ENCODE measurements around the gene ILDR2. TPM values are rescaled to one million over a fixed set of nuclear protein-coding genes. Genes with fewer than 3 reads are reported as not detected.

The ILDR2 gene
- total RNA-seq, 2 experiments from 2014 or later, result 0.47 to 0.67 TPM

- ChIA-PET POLR2A (no interaction called here), CTCF (no interaction called here)
- Histone ChIP-seq H3K36me3 (ENCODE audit: insufficient read depth, low read length) (no peaks in the 10 kb centered on the region), H3K27me3 (ENCODE audit: control insufficient read depth in 1 of 2, insufficient read depth in 2 of 2, low read length in 2 of 2) (peaks cover 2 to 6% of the 10 kb centered on the region in 2 experiments), H3K9me3 (ENCODE audit: control insufficient read depth in 1 of 2, insufficient read depth in 1 of 2, low read length in 2 of 2) (no peaks in the 10 kb centered on the region), H3K27ac (ENCODE audit: low read depth in 1 of 2, low read length in 2 of 2) (no peak overlapping the region), H3K4me1 (ENCODE audit: insufficient read depth, low read length) (peaks cover 3% of the 10 kb centered on the region), H3K4me3 (ENCODE audit: low read length) (no peak overlapping the region)
- TF ChIP-seq CTCF (IDR thresholded peaks at IDR 0.05), result no peak
- H3K27ac Mint-ChIP-seq, result no peak overlapping the region
- no peaks in the 10 kb centered on the region for H3K9me3 Mint-ChIP-seq
- no peaks in the 10 kb centered on the region for H3K36me3 Mint-ChIP-seq (ENCODE audit: low read depth)
- DNase-seq (no peak), ATAC-seq (ENCODE audit: poor library complexity) (no peak)
- intact Hi-C loops (cut with DNase I, micrococcal nuclease), result no loop called here
- no peak overlapping the region for H3K4me3 Mint-ChIP-seq
- H3K4me1 Mint-ChIP-seq (ENCODE audit: low read depth), result peaks cover 9% of the 10 kb centered on the region
- H3K27me3 Mint-ChIP-seq, result peaks cover 18% of the 10 kb centered on the region
These were observed 85.6 kb downstream of the ILDR2 start for GRCh38 chr1:166889776-166890175.

GRCh38 chr1:166888373-166889111 is 86.8 kb downstream of the ILDR2 start:
- peaks cover 31% of the 10 kb centered on the region for H3K27me3 Mint-ChIP-seq
- ATAC-seq (ENCODE audit: poor library complexity) (no peak), DNase-seq (no peak)
- H3K27ac Mint-ChIP-seq, result no peak overlapping the region
- Histone ChIP-seq H3K36me3 (ENCODE audit: insufficient read depth, low read length) (no peaks in the 10 kb centered on the region), H3K9me3 (ENCODE audit: control insufficient read depth in 1 of 2, insufficient read depth in 1 of 2, low read length in 2 of 2) (peaks cover 0 to 7% of the 10 kb centered on the region in 2 experiments), H3K27me3 (ENCODE audit: control insufficient read depth in 1 of 2, insufficient read depth in 2 of 2, low read length in 2 of 2) (peaks cover 14 to 18% of the 10 kb centered on the region in 2 experiments), H3K4me3 (ENCODE audit: low read length) (no peak overlapping the region), H3K4me1 (ENCODE audit: insufficient read depth, low read length) (peaks cover 13% of the 10 kb centered on the region), H3K27ac (ENCODE audit: low read depth in 1 of 2, low read length in 2 of 2) (no peak overlapping the region)
- TF ChIP-seq CTCF (IDR thresholded peaks at IDR 0.05), result no peak
- H3K4me1 Mint-ChIP-seq (ENCODE audit: low read depth), result peaks cover 19% of the 10 kb centered on the region
- ChIA-PET CTCF (no interaction called here), POLR2A (no interaction called here)
- no peak overlapping the region for H3K4me3 Mint-ChIP-seq
- intact Hi-C loops (cut with DNase I, micrococcal nuclease), result no loop called here
- no peaks in the 10 kb centered on the region for H3K9me3 Mint-ChIP-seq
- no peaks in the 10 kb centered on the region for H3K36me3 Mint-ChIP-seq (ENCODE audit: low read depth)

GRCh38 chr1:166884971-166885370 is 90.4 kb downstream of the ILDR2 start:
- POLR2A ChIA-PET, result interaction anchor here (1.5 kb wide), 1 partner anchor 9 kb away, joined by 4 read pairs; no protein-coding TSS in a partner anchor
- intact Hi-C loops (cut with DNase I, micrococcal nuclease), result loop anchor here in 1 of 2 experiments (5.0 kb wide), 1 partner anchor 1292 kb away; the partner anchor contains the start of gene TIPRL
- no peaks in the 10 kb centered on the region for H3K36me3 ChIP-seq (ENCODE audit: insufficient read depth, low read length)
- Mint-ChIP-seq H3K4me1 (ENCODE audit: low read depth) (peaks cover 22% of the 10 kb centered on the region), H3K27me3 (peaks cover 45% of the 10 kb centered on the region), H3K4me3 (no peak overlapping the region), H3K9me3 (no peaks in the 10 kb centered on the region), H3K27ac (no peak overlapping the region), H3K36me3 (ENCODE audit: low read depth) (no peaks in the 10 kb centered on the region)
- H3K27ac ChIP-seq (ENCODE audit: low read depth in 1 of 2, low read length in 2 of 2), result no peak overlapping the region
- no peak overlapping the region for H3K4me3 ChIP-seq (ENCODE audit: low read length)
- peaks cover 13% of the 10 kb centered on the region for H3K4me1 ChIP-seq (ENCODE audit: insufficient read depth, low read length)
- TF ChIP-seq CTCF (IDR thresholded peaks at IDR 0.05), result no peak
- peaks cover 23 to 26% of the 10 kb centered on the region in 2 experiments for H3K27me3 ChIP-seq (ENCODE audit: control insufficient read depth in 1 of 2, insufficient read depth in 2 of 2, low read length in 2 of 2)
- DNase-seq, result no peak
- peaks cover 0 to 7% of the 10 kb centered on the region in 2 experiments for H3K9me3 ChIP-seq (ENCODE audit: control insufficient read depth in 1 of 2, insufficient read depth in 1 of 2, low read length in 2 of 2)
- CTCF ChIA-PET, result no interaction called here
- no peak for ATAC-seq (ENCODE audit: poor library complexity)

Measured in CD4-positive, alpha-beta T cell (primary cell).